Femur (tissue), 1 donor: ENCODE results near the gene ARHGAP19.

Experiments used
- DNase-seq: peaks from one replicate; pipeline ENCODE4 v3.0.0-alpha.2; 2017

ARHGAP19 gene

GRCh38 chr10:97190450-97190849 is 102.0 kb downstream of the ARHGAP19 start:
- no peak for DNase-seq

GRCh38 chr10:97188261-97188711 is 104.2 kb downstream of the ARHGAP19 start:
- no peak for DNase-seq

GRCh38 chr10:97186911-97187310 is 105.5 kb downstream of the ARHGAP19 start:
- DNase-seq, result no peak

- DNase-seq, result no peak
These were observed 106.9 kb downstream of the ARHGAP19 start, which contains the start of gene SLIT1 for GRCh38 chr10:97185326-97186058. TSS of gene SLIT1 (minus strand) at chr10:97185959. CDS start at chr10:97185674, 285 bp downstream.

- DNase-seq, result no peak
These were observed 107.5 kb downstream of the ARHGAP19 start for GRCh38 chr10:97184971-97185325.

- DNase-seq, result no peak
These were observed 109.1 kb downstream of the ARHGAP19 start for GRCh38 chr10:97183314-97183713.

- DNase-seq, result no peak
These were observed 110.0 kb downstream of the ARHGAP19 start for GRCh38 chr10:97182288-97182990.

GRCh38 chr10:97180986-97181385 is 111.5 kb downstream of the ARHGAP19 start:
- DNase-seq, result no peak

GRCh38 chr10:97180363-97180755 is 112.1 kb downstream of the ARHGAP19 start:
- no peak for DNase-seq

GRCh38 chr10:97179731-97180362 is 112.6 kb downstream of the ARHGAP19 start:
- peak; percentile 49 for DNase-seq

- no peak for DNase-seq
These were observed 113.1 kb downstream of the ARHGAP19 start for GRCh38 chr10:97179311-97179710.

GRCh38 chr10:97178074-97178473 is 114.4 kb downstream of the ARHGAP19 start:
- DNase-seq, result no peak

GRCh38 chr10:97176226-97176625 is 116.2 kb downstream of the ARHGAP19 start:
- no peak for DNase-seq

- DNase-seq, result no peak
These were observed 116.9 kb downstream of the ARHGAP19 start for GRCh38 chr10:97175586-97175985.

GRCh38 chr10:97174941-97175340 is 117.5 kb downstream of the ARHGAP19 start:
- DNase-seq, result no peak

- no peak for DNase-seq
These were observed 118.1 kb downstream of the ARHGAP19 start for GRCh38 chr10:97174276-97174775.

GRCh38 chr10:97173036-97173435 is 119.4 kb downstream of the ARHGAP19 start:
- DNase-seq, result no peak
